ENCODE measurements around the gene NFIA. TPM values are rescaled to one million over a fixed set of nuclear protein-coding genes. Genes with fewer than 3 reads are reported as not detected.

NFIA gene
- total and polyA plus RNA-seq, 2 of the 13 experiments (the other 11 are each of a cell fraction or from before 2014, with no cell fraction given), result 14.7 to 28.5 TPM

DNA sequence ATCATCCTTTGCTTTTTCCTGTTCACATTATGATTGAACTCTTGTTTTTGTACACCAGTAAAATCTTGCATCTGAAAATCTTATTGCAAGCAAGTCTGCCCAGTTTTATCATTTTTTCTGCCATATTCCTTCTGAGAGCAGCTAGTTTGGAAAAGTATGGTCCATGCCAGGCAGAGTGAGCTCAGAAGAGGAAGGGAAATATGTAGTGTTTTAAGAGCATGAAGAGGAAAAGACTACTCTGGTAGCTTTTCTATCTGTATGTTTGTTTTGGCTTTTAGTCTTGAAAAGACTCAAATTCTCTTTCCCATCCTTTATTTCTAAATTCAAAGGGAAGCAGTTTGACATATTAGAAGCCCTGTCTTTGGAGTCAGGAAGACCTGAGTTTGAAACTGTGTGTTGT, 125.8 kb downstream of the NFIA start:
- ATAC-seq (no peak), FAIRE-seq (no peak), DNase-seq (ENCODE audit: low spot score) (no peak)
- H3K4me2 ChIP-seq (ENCODE audit: low read depth, low read length), result no peak overlapping the region
- ChIA-PET CTCF (ENCODE audit: low intra/inter-chr PET ratio, low total read pairs) (no interaction called here), POLR2A (no interaction called here)
- no peaks in the 10 kb centered on the region for H3K9me3 ChIP-seq (ENCODE audit: low read length)
- no peak overlapping the region for H2AFZ ChIP-seq (ENCODE audit: low read length)
- H3K27me3 ChIP-seq (ENCODE audit: control insufficient read depth in 1 of 2, insufficient read depth in 2 of 2, low read length in 2 of 2), result no peaks in the 10 kb centered on the region
- in situ Hi-C loops (cut with HindIII; ENCODE audit: extremely low pct_ligation_motif_present, low pct_unique_long_range_greater_than_20kb) (no loop called here), intact Hi-C loops (cut with micrococcal nuclease; ENCODE audit: unreplicated experiment) (no loop called here)
- peaks cover 0 to 5% of the 10 kb centered on the region in 2 experiments; a peak in 1 of 5 replicates for H3K36me3 ChIP-seq (replicated peaks in 1 of 2; ENCODE audit: control insufficient read depth in 1 of 2, insufficient read depth in 2 of 2, low read length in 2 of 2)
- peaks cover 34% of the 10 kb centered on the region for H3K4me1 ChIP-seq (ENCODE audit: insufficient read depth, low read length)
- H3K9ac ChIP-seq (ENCODE audit: insufficient read depth, low read depth, low read length), result no peak overlapping the region
- BruUV-seq (replicated peaks), result no TSS peak
- H4K20me1 ChIP-seq (ENCODE audit: insufficient read depth, low read length), result peaks cover 6% of the 10 kb centered on the region
- no peak overlapping the region for H3K27ac ChIP-seq (ENCODE audit: extremely low read length, insufficient read depth, low read length)
- H3K79me2 ChIP-seq (ENCODE audit: insufficient read depth, low read length), result peaks cover 94% of the 10 kb centered on the region
- TF ChIP-seq, protein P1, sequence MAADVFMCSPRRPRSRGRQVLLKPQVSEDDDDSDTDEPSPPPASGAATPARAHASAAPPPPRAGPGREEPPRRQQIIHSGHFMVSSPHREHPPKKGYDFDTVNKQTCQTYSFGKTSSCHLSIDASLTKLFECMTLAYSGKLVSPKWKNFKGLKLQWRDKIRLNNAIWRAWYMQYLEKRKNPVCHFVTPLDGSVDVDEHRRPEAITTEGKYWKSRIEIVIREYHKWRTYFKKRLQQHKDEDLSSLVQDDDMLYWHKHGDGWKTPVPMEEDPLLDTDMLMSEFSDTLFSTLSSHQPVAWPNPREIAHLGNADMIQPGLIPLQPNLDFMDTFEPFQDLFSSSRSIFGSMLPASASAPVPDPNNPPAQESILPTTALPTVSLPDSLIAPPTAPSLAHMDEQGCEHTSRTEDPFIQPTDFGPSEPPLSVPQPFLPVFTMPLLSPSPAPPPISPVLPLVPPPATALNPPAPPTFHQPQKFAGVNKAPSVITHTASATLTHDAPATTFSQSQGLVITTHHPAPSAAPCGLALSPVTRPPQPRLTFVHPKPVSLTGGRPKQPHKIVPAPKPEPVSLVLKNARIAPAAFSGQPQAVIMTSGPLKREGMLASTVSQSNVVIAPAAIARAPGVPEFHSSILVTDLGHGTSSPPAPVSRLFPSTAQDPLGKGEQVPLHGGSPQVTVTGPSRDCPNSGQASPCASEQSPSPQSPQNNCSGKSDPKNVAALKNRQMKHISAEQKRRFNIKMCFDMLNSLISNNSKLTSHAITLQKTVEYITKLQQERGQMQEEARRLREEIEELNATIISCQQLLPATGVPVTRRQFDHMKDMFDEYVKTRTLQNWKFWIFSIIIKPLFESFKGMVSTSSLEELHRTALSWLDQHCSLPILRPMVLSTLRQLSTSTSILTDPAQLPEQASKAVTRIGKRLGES (CRISPR knock-in tag; IDR thresholded peaks at IDR 0.05; ENCODE audit: borderline replicate concordance), result no peak
- TF ChIP-seq SOX13 (IDR thresholded peaks at IDR 0.05), result no peak
- no peak for TF ChIP-seq SOX13 (CRISPR knock-in tag; conservative IDR thresholded peaks at IDR 0.05 in 1 of 2, IDR thresholded peaks at IDR 0.05 in 1 of 2)
- TF ChIP-seq HHEX (CRISPR knock-in tag; IDR thresholded peaks at IDR 0.05), result no peak
- no peak for TF ChIP-seq TCF12 (IDR thresholded peaks at IDR 0.05)
- TF ChIP-seq TCF12 (CRISPR knock-in tag; IDR thresholded peaks at IDR 0.05), result no peak
- TF ChIP-seq, protein P2, sequence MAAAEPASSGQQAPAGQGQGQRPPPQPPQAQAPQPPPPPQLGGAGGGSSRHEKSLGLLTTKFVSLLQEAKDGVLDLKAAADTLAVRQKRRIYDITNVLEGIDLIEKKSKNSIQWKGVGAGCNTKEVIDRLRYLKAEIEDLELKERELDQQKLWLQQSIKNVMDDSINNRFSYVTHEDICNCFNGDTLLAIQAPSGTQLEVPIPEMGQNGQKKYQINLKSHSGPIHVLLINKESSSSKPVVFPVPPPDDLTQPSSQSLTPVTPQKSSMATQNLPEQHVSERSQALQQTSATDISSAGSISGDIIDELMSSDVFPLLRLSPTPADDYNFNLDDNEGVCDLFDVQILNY (CRISPR knock-in tag; conservative IDR thresholded peaks at IDR 0.05), result no peak
- TF ChIP-seq, protein P3, sequence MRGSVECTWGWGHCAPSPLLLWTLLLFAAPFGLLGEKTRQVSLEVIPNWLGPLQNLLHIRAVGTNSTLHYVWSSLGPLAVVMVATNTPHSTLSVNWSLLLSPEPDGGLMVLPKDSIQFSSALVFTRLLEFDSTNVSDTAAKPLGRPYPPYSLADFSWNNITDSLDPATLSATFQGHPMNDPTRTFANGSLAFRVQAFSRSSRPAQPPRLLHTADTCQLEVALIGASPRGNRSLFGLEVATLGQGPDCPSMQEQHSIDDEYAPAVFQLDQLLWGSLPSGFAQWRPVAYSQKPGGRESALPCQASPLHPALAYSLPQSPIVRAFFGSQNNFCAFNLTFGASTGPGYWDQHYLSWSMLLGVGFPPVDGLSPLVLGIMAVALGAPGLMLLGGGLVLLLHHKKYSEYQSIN (CRISPR knock-in tag; IDR thresholded peaks at IDR 0.05; ENCODE audit: borderline replicate concordance), result no peak
- TF ChIP-seq ELF3 (CRISPR knock-in tag; IDR thresholded peaks at IDR 0.05), result no peak
- TF ChIP-seq, protein P4, sequence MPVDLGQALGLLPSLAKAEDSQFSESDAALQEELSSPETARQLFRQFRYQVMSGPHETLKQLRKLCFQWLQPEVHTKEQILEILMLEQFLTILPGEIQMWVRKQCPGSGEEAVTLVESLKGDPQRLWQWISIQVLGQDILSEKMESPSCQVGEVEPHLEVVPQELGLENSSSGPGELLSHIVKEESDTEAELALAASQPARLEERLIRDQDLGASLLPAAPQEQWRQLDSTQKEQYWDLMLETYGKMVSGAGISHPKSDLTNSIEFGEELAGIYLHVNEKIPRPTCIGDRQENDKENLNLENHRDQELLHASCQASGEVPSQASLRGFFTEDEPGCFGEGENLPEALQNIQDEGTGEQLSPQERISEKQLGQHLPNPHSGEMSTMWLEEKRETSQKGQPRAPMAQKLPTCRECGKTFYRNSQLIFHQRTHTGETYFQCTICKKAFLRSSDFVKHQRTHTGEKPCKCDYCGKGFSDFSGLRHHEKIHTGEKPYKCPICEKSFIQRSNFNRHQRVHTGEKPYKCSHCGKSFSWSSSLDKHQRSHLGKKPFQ (CRISPR knock-in tag; IDR thresholded peaks at IDR 0.05; ENCODE audit: insufficient replicate concordance), result no peak
- no peak for TF ChIP-seq ZNF326 (CRISPR knock-in tag; IDR thresholded peaks at IDR 0.05; ENCODE audit: borderline replicate concordance)
- TF ChIP-seq SETDB1 (CRISPR knock-in tag; IDR thresholded peaks at IDR 0.05; ENCODE audit: borderline replicate concordance), result no peak
- no peak for TF ChIP-seq EHMT2 (IDR thresholded peaks at IDR 0.05; ENCODE audit: borderline replicate concordance, low read depth, low read length)
- TF ChIP-seq, protein P5, sequence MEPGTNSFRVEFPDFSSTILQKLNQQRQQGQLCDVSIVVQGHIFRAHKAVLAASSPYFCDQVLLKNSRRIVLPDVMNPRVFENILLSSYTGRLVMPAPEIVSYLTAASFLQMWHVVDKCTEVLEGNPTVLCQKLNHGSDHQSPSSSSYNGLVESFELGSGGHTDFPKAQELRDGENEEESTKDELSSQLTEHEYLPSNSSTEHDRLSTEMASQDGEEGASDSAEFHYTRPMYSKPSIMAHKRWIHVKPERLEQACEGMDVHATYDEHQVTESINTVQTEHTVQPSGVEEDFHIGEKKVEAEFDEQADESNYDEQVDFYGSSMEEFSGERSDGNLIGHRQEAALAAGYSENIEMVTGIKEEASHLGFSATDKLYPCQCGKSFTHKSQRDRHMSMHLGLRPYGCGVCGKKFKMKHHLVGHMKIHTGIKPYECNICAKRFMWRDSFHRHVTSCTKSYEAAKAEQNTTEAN (CRISPR knock-in tag; conservative IDR thresholded peaks at IDR 0.05), result no peak
- TF ChIP-seq DR1 (CRISPR knock-in tag; IDR thresholded peaks at IDR 0.05), result no peak
- TF ChIP-seq NR3C1 (CRISPR knock-in tag; IDR thresholded peaks at IDR 0.05), result no peak
- no peak for TF ChIP-seq DMAP1 (CRISPR knock-in tag; IDR thresholded peaks at IDR 0.05)
- H3K4me3 ChIP-seq (replicated peaks in 1 of 3; ENCODE audit: insufficient read depth in 1 of 3, low read depth in 2 of 3, low read length in 3 of 3), result no peak overlapping the region
